COLO668 (cell line): ENCODE measurements around the gene ZNF70.
A peak's percentile ranks its signal among the peaks of the same experiment; 100 is the strongest.

Experiments
- DNase-seq: peaks from one replicate; lab custom pipeline; 2025; ENCODE audit not compliant: unreplicated experiment; lab: John Stamatoyannopoulos, UW

Gene ZNF70

DNA sequence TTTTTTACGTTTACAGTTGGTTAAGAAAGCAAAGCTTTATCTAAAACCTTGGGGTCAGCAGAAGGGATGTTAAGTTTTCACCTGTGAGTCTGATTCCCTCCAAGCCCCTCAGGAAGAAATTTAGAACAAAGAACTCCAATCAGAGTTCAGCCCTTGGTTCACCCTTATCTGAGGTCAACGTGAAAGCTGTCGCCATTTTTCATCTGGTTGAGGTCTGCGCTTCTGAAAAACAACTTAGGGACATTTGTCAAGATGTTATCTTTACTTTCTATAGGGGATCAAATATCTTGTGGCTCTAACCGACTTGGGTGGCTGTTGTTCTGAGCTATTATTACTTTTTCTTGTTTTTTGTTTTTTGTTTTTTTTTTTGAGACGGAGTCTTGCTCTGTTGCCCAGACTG, 30.1 kb downstream of the ZNF70 start:
- DNase-seq = no peak

DNA sequence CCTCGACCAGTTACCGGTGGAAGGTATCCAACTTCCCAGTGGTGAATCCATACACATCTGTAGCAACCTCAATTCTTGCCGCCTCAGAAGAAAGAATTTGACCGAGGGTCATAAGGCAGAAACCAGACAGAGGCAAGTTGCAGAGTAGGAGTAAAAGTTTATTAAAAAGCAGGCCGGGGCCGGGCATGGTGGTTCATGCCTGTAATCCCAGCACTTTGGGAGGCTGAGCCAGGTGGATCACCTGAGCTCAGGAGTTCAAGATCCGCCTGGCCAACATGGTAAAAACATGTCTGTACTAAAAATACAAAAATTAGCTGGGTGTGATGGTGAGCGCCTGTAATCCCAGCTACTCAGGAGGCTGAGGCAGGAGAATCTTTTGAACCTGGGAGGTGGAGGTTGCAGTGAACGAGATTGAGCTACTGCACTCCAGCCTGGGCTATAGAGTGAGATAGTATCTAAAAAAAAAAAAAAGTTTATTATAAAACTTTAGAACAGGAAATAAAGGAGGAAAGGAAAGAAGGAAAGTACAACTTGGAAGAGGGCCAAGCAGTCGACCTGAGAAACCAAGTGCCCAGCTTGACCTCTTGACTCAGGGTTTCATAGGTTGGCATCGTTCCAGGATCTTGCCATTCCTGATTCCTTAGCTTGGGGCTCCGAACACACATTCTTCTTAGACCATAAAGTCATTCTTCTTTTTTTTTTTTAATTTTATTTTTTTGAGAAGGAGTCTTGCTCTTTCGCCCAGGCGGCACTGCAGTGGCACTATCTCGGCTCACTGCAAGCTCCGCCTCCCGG, 32.3 kb downstream of the ZNF70 start:
- no peak for DNase-seq

- DNase-seq = peak; percentile 89
Observed at GRCh38 chr22:23716811-23717801, 33.8 kb downstream of the ZNF70 start.

GRCh38 chr22:23715806-23716375, 35.0 kb downstream of the ZNF70 start:
- no peak for DNase-seq

- no peak for DNase-seq
Observed at GRCh38 chr22:23714596-23715578, 36.0 kb downstream of the ZNF70 start.

DNA sequence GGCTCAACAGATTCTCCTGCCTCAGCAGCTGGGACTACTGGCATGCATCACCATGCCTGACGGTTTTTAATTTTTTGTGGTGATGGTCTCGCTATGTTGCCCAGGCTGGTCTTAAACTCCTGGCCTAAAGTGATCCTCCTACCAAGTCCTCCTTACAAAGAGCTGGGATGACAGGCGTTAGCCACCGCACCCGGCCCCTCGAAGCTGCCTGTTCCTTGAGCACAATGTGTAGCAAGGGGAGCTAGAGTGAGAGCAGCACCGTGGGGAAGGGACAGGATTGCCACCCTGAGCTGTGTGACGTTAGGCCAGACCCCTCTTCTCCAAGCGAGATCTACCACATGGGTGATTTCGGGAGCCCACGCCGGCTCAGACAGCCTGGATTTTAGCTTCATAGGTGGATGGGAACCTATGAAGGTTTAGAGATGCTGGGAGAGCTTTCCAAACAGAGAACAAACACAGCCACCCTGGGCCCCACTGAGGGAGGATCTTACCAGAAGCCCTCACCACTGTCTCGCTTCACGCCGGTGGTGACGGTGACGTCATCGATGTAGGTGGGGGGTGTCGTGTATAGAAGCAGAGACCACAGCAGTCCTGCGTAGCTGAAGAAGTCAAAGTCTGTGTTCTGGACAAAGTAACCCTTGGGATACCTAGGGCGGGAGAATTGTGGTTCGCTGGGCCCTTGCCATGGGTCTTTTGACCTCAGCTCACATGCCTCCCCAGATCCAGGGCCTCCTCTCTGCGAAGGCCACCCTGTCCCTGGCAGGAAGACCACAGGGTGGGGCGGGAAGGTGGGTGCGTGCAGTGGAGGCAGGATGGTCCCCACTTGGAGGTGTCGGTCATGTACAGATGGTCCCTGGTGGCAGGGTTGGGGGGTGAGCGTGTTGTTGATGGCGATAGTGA, 37.0 kb downstream of the ZNF70 start:
- no peak for DNase-seq

- DNase-seq = no peak
Observed at GRCh38 chr22:23712256-23712655, 38.7 kb downstream of the ZNF70 start.

DNA sequence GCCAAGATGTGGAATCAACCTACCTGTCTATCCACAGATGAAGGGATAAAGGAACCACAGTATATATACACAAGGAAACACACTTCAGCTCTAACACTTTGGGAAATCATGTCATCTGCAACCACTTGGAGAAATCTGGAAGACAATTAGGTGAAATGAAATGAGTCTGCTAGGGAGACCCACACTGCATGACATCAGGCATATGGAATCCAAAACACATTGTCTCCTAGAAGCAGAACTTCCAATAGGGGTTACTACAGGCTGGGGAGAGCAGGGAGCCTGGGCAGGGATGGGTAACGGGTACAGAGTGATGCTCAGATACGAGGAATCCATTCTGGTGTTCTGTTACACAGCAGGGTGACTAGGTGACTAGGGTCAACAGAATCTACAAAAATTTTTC, 41.8 kb downstream of the ZNF70 start:
- DNase-seq = no peak

- DNase-seq = no peak
Observed at GRCh38 chr22:23708270-23708669, 42.6 kb downstream of the ZNF70 start.

DNA sequence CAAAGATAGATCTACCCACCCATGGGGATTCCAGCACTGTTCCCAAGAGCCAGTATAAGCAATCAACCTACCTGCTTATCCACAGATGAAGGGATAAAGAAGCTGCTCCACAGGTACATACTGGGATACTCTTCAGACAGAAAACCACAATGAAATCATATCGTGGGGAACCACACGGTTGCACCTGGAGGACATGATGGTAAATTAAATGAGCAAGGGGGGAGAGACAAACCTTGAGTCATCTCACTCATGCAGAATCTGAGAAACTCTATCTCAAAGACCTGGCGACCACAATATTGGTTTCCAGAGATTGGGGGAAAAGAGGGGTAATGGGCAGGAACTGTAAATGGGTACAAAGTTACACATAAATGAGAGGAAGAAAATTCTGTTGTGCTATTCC, 45.6 kb downstream of the ZNF70 start:
- no peak for DNase-seq

- no peak for DNase-seq
Observed at GRCh38 chr22:23704829-23705228, 46.1 kb downstream of the ZNF70 start.

DNA sequence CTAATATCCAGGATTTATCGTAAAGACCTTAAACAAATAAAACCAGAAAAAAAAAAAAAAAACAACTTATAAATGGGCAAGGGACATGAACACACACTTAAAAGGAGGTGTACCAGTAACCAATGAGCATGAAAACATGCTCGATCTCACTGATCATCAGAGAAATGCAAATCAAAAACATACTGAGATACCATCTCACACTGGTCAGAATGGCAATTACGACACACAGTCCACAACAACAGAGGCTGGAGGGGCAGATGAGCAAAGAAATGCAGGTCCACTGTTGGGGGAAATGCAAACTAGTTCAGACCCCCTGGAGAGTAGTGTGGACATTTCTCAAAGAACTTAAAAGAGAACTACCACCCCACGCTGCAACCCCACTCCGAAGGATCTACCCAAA, 46.9 kb downstream of the ZNF70 start:
- DNase-seq = no peak

DNA sequence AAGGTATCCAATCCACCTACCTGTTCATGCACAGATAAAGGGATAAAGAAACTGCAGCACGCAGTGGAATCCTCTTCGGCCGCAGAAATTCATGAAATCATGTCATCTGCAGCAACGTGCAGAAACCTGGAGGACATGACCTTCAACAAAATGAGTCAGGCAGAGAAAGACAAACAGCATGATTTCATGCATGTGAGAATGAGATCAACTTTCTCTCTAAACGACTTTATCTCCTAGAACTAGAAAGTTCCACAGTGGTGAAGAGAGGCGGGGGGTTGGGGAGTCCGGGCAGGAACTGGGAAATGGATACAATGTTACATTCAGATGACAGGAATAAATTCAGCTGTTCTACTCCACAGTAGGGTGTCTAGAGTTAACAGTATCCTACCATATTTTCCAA, 50.2 kb downstream of the ZNF70 start:
- DNase-seq = no peak

DNA sequence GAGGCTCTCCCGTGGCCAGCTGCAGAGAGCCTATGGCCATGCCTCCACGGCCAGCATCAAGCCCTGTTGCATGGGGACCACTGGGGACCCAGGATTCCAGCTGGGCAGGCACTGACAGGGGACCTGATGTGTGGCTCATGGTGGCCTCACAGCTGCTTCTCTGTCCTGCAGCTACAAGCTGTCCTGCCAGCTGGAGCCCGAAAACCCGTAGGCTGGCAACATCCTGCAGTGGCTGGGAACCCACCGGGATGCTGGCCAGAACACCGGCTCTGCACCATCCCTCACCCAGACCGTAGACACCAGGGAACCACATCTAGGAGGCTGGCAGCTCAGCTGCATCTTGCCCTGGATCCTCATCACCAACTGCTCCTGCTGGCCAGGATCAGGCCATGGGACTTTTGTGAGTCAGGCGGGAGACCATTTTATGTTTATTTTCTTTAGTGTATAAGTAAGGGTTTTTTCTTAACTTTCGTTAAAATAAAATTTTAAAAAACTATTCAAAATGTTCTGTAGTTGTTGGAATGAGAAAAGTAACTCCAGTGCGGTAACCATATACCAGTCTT, 52.2 kb downstream of the ZNF70 start:
- no peak for DNase-seq

- DNase-seq = no peak
Observed at GRCh38 chr22:23698094-23698493, 52.8 kb downstream of the ZNF70 start.

GRCh38 chr22:23697031-23697970, 53.6 kb downstream of the ZNF70 start:
- DNase-seq = no peak

DNA sequence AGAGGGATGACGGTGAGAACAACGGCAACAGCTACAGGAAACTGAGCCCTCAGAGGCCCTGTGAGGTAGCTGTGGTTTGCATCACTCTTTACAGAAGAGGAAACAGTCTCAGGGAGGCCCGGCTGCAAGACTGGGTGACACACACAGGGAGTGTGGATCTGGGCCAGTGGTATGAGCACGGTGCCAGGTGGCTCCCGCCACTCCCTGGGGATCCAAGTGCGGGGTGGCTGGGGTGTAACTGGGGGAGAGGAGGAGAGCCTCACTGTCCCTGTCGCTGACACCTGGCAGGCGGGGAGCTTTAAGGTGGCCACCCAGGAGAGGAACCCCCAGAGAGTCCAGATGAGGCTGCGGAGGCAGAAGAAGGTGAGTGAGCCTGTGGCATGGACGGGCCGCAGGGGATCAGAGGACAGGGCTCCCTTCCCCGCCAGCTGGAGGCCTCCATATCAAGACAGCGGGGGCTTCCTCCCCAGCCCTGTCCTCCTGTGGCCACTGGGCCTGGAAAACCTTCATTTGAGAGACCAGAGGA, 54.5 kb downstream of the ZNF70 start:
- no peak for DNase-seq
